Osteocyte (in vitro differentiated cells): ENCODE measurements around the gene IFT88. TPM values are rescaled to one million over a fixed set of nuclear protein-coding genes. Genes with fewer than 3 reads are reported as not detected.

Source experiments
- DNase-seq: peaks from one replicate; pipeline ENCODE4 v3.0.0; 2021; ENCODE audit warnings: mixed read lengths; ENCODE audit not compliant: unreplicated experiment; ENCODE audit errors: extremely low spot score
- H3K27ac Mint-ChIP-seq: one replicate; pipeline ENCODE4 v1.8.0; 2021; ENCODE audit warnings: mild to moderate bottlenecking, mixed read lengths; ENCODE audit not compliant: unreplicated experiment
- H3K27me3 Mint-ChIP-seq: one replicate; pipeline ENCODE4 v1.8.0; 2021; ENCODE audit warnings: mixed read lengths; ENCODE audit not compliant: unreplicated experiment
- H3K36me3 Mint-ChIP-seq: one replicate; pipeline ENCODE4 v1.8.0; 2021; ENCODE audit warnings: mixed read lengths; ENCODE audit not compliant: unreplicated experiment
- H3K4me1 Mint-ChIP-seq: one replicate; pipeline ENCODE4 v1.8.0; 2021; ENCODE audit warnings: mixed read lengths; ENCODE audit not compliant: unreplicated experiment
- H3K4me3 Mint-ChIP-seq: one replicate; pipeline ENCODE4 v1.8.0; 2021; ENCODE audit warnings: mild to moderate bottlenecking, moderate library complexity, mixed read lengths; ENCODE audit not compliant: unreplicated experiment
- H3K9me3 Mint-ChIP-seq: one replicate; pipeline ENCODE4 v1.8.0; 2021; ENCODE audit warnings: mixed read lengths; ENCODE audit not compliant: unreplicated experiment
- total RNA-seq: library from RNA; stranded (reverse); gene quantifications from 2 replicates; pipeline ENCODE4 v1.2.1, GENCODE V29; 2021
- TF ChIP-seq, protein P1 (sequence below): fragments of 200-600 bp; sonication (generic); IDR thresholded peaks from 2 replicates; pipeline ENCODE4 v1.5.0; 2021; ENCODE audit warnings: antibody characterized with exemption, mild to moderate bottlenecking, moderate library complexity

The IFT88 gene
- total RNA-seq, 1 donor from 2014 or later = 13.7 TPM

DNA sequence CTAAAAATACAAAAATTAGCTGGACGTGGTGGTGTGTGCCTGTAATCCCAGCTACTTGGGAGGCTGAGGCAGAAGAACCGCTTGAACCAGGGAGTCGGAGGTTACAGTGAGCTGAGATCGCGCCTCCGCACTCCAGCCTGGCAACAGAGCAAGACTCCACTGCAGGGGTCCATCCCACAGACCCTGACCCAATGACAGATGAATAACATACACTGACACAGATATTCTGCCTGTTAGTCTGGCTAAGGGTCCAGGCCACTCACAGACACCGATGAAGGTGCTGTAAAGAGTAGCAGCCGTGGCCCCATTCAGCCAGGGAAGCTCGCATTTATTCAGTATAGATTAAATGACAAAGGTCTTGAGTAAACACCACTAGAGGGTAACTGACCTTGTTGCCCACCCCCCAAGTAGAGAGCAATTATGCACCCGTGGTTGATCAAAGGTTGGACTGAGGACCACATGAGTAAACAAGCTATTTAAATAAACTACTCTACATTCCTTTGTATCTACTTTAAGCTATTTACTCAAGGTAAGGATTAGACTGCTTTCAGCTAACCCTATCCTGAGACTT is 32.8 kb upstream of the IFT88 start:
- Mint-ChIP-seq H3K4me3 (no peak overlapping the region), H3K27ac (no peak overlapping the region), H3K4me1 (no peaks in the 10 kb centered on the region), H3K36me3 (no peaks in the 10 kb centered on the region), H3K9me3 (peaks cover 15% of the 10 kb centered on the region), H3K27me3 (no peaks in the 10 kb centered on the region)
- DNase-seq = no peak
- TF ChIP-seq, protein P1, sequence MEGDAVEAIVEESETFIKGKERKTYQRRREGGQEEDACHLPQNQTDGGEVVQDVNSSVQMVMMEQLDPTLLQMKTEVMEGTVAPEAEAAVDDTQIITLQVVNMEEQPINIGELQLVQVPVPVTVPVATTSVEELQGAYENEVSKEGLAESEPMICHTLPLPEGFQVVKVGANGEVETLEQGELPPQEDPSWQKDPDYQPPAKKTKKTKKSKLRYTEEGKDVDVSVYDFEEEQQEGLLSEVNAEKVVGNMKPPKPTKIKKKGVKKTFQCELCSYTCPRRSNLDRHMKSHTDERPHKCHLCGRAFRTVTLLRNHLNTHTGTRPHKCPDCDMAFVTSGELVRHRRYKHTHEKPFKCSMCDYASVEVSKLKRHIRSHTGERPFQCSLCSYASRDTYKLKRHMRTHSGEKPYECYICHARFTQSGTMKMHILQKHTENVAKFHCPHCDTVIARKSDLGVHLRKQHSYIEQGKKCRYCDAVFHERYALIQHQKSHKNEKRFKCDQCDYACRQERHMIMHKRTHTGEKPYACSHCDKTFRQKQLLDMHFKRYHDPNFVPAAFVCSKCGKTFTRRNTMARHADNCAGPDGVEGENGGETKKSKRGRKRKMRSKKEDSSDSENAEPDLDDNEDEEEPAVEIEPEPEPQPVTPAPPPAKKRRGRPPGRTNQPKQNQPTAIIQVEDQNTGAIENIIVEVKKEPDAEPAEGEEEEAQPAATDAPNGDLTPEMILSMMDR = no peak

DNA sequence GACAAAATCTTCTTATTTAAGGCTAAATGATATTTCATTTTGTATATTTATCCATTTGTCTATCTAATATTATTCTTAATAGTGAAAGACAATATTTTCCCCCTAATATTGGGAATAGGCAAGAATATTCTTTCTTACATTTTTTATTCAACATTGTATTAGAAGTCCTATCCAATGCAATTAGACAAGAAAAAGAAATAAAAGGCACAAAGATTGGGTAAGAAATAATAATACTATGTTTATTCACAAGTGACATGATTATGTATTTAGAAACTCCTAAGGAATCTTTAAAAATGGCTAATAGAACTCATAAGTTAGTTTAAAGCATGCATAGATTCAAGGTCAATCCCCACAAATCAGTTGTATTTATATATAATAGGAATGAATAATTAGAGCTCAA is 30.0 kb upstream of the IFT88 start:
- TF ChIP-seq, protein P1 = no peak
- no peak for DNase-seq
- Mint-ChIP-seq H3K9me3 (peaks cover 15% of the 10 kb centered on the region), H3K27ac (no peak overlapping the region), H3K4me3 (no peak overlapping the region), H3K36me3 (no peaks in the 10 kb centered on the region), H3K27me3 (no peaks in the 10 kb centered on the region), H3K4me1 (no peaks in the 10 kb centered on the region)

DNA sequence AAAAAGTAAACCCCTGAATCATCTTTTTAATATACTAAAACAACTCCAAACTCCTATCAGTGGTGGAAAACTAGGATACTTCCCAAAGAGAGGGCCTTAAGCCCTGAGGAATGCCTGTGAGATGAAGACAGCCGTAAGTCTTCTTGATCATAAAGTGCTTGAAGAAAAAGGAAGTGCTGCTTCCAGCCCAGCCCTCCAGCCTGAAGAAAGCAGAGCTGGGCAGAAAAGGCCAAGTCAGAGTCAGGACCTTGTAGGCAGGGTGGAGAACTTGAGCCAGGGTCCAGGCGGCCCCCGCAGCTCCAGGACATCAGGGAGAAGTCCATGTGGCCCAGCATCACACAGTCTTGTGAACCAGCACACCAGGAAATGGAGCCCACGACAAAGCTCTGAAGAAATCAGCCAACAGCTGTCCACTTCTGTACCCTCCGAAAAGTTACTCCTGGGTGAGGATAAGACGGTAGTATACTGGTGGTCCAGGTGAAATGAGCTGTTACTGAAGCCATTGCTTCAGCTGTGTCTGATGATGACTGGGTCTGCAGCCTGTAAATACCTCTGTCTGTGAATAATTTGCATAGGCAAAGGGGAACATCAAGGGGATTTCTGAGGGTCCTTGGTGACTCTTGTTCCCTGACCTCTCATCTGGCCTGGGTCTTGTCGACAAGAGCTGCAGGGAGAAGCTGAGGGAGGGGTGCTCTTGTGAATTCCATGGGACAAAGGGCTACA is 22.6 kb upstream of the IFT88 start:
- Mint-ChIP-seq H3K4me1 (peaks cover 2% of the 10 kb centered on the region), H3K9me3 (no peaks in the 10 kb centered on the region), H3K27ac (no peak overlapping the region), H3K27me3 (no peaks in the 10 kb centered on the region), H3K36me3 (no peaks in the 10 kb centered on the region), H3K4me3 (no peak overlapping the region)
- TF ChIP-seq, protein P1 = no peak
- DNase-seq = no peak

DNA sequence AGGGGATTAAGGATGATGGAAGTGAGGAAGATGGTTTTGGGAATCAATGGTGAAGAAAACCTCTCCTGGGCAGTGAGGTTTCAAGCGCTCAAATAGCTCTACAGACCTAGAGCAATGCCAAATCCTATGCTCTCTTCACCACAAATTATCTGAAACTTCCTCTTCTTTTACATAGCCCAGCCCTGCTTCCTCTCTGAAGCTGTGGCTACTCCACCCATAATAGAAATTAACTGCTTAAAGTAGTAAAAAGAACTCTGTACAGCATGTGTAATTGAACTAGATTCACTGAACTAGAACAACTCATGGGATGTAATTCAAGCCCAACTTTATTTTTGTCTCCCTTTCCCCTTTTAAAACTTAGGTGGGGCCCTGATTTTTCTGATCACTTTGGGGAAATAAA is 20.4 kb upstream of the IFT88 start:
- H3K36me3 Mint-ChIP-seq = no peaks in the 10 kb centered on the region
- no peaks in the 10 kb centered on the region for H3K27me3 Mint-ChIP-seq
- no peak overlapping the region for H3K4me3 Mint-ChIP-seq
- TF ChIP-seq, protein P1 = no peak
- no peak overlapping the region for H3K27ac Mint-ChIP-seq
- no peaks in the 10 kb centered on the region for H3K9me3 Mint-ChIP-seq
- H3K4me1 Mint-ChIP-seq = peaks cover 2% of the 10 kb centered on the region
- no peak for DNase-seq

DNA sequence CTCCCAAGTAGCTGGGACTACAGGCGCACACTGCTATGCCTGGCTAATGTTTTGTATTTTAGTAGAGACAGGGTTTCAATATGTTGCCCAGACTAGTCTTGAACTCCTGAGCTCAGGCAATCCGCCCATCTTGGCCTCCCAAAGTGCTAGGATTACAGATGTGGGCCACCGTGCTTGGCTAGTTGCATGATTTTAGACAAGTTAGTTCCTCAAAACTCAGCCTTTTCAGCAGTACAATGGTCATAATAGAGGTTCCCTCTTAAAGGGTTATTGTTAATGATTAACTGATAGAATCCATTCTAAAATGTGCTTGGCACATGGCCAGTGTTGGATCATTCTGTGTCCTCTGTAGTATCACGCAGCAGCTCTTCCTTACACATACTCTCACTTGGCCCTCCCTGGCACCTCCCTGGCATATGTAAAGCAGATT is 19.5 kb upstream of the IFT88 start:
- no peaks in the 10 kb centered on the region for H3K36me3 Mint-ChIP-seq
- no peaks in the 10 kb centered on the region for H3K27me3 Mint-ChIP-seq
- peaks cover 2% of the 10 kb centered on the region for H3K4me1 Mint-ChIP-seq
- H3K27ac Mint-ChIP-seq = no peak overlapping the region
- H3K9me3 Mint-ChIP-seq = no peaks in the 10 kb centered on the region
- H3K4me3 Mint-ChIP-seq = no peak overlapping the region
- DNase-seq = no peak
- TF ChIP-seq, protein P1 = no peak
